Stimulated activated CD4-positive, alpha-beta T cell treated with anti-CD3 and anti-CD28 coated beads, Interleukin-1b, Interleukin-23, amount 100 ng/mL, for 4 hours (primary cell): Measurements from ENCODE around the gene PMEPA1.

ENCODE experiments used
- DNase-seq, 2 donors: peaks; one replicate each; pipeline ENCODE4 v3.0.0-alpha.2; 2020; ENCODE audit warnings: low read depth in 2 of 2

PMEPA1 gene

GRCh38 chr20:57736738-57737347 lies 27.0 kb upstream of the PMEPA1 start:
- no peak for DNase-seq

GRCh38 chr20:57735831-57736737 lies 26.3 kb upstream of the PMEPA1 start:
- no peak for DNase-seq

- no peak for DNase-seq
These were observed 24.9 kb upstream of the PMEPA1 start for GRCh38 chr20:57734754-57735153.

GRCh38 chr20:57732226-57732625 lies 22.4 kb upstream of the PMEPA1 start:
- DNase-seq: no peak

- no peak for DNase-seq
These were observed 18.9 kb upstream of the PMEPA1 start for GRCh38 chr20:57728762-57729161.

- DNase-seq: no peak
These were observed 18.0 kb upstream of the PMEPA1 start for GRCh38 chr20:57727863-57728262.

GRCh38 chr20:57725636-57726035 lies 15.8 kb upstream of the PMEPA1 start:
- no peak for DNase-seq

GRCh38 chr20:57724610-57725405 lies 15.0 kb upstream of the PMEPA1 start:
- DNase-seq: no peak

- no peak for DNase-seq
These were observed 14.0 kb upstream of the PMEPA1 start for GRCh38 chr20:57723816-57724215.

GRCh38 chr20:57719951-57720350 lies 10.1 kb upstream of the PMEPA1 start:
- DNase-seq: no peak

- peak; percentile 83 to 87 for DNase-seq
These were observed 8.7 kb upstream of the PMEPA1 start for GRCh38 chr20:57718490-57719009.

GRCh38 chr20:57717797-57718196 lies 8.0 kb upstream of the PMEPA1 start:
- no peak for DNase-seq

GRCh38 chr20:57716901-57717300 lies 7.1 kb upstream of the PMEPA1 start:
- DNase-seq: no peak

GRCh38 chr20:57716202-57716601 lies 6.4 kb upstream of the PMEPA1 start:
- no peak for DNase-seq

- DNase-seq: no peak
These were observed 5.6 kb upstream of the PMEPA1 start for GRCh38 chr20:57715268-57715904.

GRCh38 chr20:57714409-57715267 lies 4.8 kb upstream of the PMEPA1 start:
- DNase-seq: no peak

GRCh38 chr20:57713951-57714350 lies 4.1 kb upstream of the PMEPA1 start:
- DNase-seq: no peak

GRCh38 chr20:57713505-57713903 lies 3.7 kb upstream of the PMEPA1 start:
- DNase-seq: no peak

- DNase-seq: no peak
These were observed 3.2 kb upstream of the PMEPA1 start for GRCh38 chr20:57712851-57713504.

GRCh38 chr20:57712341-57712740 lies 2.5 kb upstream of the PMEPA1 start:
- no peak for DNase-seq
